OCI-LY3 (cell line): ENCODE data around the gene TOP1.

Experiments
- CTCF ChIP-seq: fragments of 200-600, 300-600 bp; sonication (generic); IDR thresholded peaks from 2 replicates; pipeline ENCODE4 v1.5.1; 2014; ENCODE audit warnings: antibody characterized with exemption, low read length, low read depth
- EZH2phosphoT487 ChIP-seq: fragments of 200-600 bp; shearing (Covaris generic); IDR thresholded peaks from 2 replicates; pipeline ENCODE4 v1.6.1; 2018; ENCODE audit warnings: antibody characterized with exemption, mixed run types, low read depth

DNA sequence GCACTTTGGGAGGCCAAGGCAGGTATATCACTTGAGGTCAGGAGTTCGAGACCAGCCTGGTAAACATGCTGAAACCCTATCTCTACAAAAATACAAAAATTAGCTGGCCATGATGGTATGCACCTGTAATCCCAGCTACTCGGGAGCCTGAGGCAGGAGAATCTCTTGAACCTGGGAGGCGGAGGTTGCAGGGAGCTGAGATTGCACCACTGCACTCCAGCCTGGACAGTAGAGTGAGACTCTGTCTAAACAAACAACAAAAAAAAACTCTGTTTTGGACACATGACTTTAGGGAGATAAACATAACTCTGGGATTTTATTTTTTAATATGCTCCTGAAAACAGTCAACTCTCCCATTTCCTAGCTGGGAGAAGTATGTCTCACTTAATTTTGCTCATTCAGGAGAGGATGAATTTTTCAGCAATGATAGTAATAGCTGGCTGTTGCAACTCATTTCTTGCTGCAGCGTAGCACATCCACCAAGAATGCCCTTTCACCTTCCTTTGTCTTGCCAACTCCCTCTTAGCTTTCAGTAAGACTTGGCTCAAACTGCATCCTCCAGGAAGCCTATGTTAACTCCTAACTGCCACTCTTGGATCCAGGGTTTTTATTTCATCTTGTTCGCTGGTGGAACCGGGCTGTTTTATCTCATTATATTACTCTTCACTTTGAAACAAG, 24.3 kb downstream of the TOP1 start:
- TF ChIP-seq CTCF (no peak), EZH2phosphoT487 (no peak)
